GM12801 (cell line): ENCODE measurements around the gene NCOR1.

Experiments used
- CTCF ChIP-seq: IDR thresholded peaks from one replicate; pipeline ENCODE4 v1.5.1; 2011; ENCODE audit warnings: control low read depth; ENCODE audit not compliant: insufficient read length; ENCODE audit errors: extremely low read depth

Gene NCOR1

GRCh38 chr17:16239931-16240330, 24.6 kb upstream of the NCOR1 start:
- TF ChIP-seq CTCF: no peak

GRCh38 chr17:16232391-16232790, 17.1 kb upstream of the NCOR1 start:
- TF ChIP-seq CTCF: no peak

GRCh38 chr17:16222406-16222805, 7.1 kb upstream of the NCOR1 start:
- TF ChIP-seq CTCF: no peak

GRCh38 chr17:16217002-16217635, 1.8 kb upstream of the NCOR1 start, which contains the start of gene PIGL:
TSS of gene PIGL (plus strand) at chr17:16217210. CDS start at chr17:16217227, 17 bp downstream.
- no peak for TF ChIP-seq CTCF

- TF ChIP-seq CTCF: no peak
Measured at GRCh38 chr17:16215965-16216316, 607 bp upstream of the NCOR1 start.

- TF ChIP-seq CTCF: no peak
Measured at GRCh38 chr17:16215002-16215272, 397 bp downstream of the NCOR1 start.

- no peak for TF ChIP-seq CTCF
Measured at GRCh38 chr17:16214190-16215001, 938 bp downstream of the NCOR1 start.
